Omental fat pad (tissue), 4 donors: ENCODE data around the gene BRDT. TPM values are rescaled to one million over a fixed set of nuclear protein-coding genes. Genes with fewer than 3 reads are reported as not detected.

Experiments used
- ATAC-seq: fragments of 150-250 bp; one replicate; pipeline ENCODE4 v1.9.1; 2016; ENCODE audit warnings: mild to moderate bottlenecking, moderate library complexity; ENCODE audit not compliant: low FRiP score
- DNase-seq: peaks from one replicate; pipeline ENCODE4 v3.0.0-alpha.2; 2019; ENCODE audit warnings: low spot score
- total RNA-seq, 4 donors: library from RNA; depleted of rRNA; stranded (reverse); fragments of >200 nt; gene quantifications; one replicate each; pipeline ENCODE4 v1.1.0, GENCODE V29; 2016
- TF ChIP-seq, protein P1 (sequence below), 3 donors: fragments of 450-650 bp; IDR thresholded peaks; one replicate each; pipeline ENCODE4 v1.5.1; 2016 to 2017; ENCODE audit warnings: antibody characterized with exemption in 3 of 3, mild to moderate bottlenecking in 3 of 3, moderate library complexity in 2 of 3

The BRDT gene
- total RNA-seq, 4 donors from 2014 or later = 2.8 TPM; not detected in 3

GRCh38 chr1:91919962-91920361 lies 29.2 kb upstream of the BRDT start:
- ATAC-seq = no peak
- TF ChIP-seq, protein P1, sequence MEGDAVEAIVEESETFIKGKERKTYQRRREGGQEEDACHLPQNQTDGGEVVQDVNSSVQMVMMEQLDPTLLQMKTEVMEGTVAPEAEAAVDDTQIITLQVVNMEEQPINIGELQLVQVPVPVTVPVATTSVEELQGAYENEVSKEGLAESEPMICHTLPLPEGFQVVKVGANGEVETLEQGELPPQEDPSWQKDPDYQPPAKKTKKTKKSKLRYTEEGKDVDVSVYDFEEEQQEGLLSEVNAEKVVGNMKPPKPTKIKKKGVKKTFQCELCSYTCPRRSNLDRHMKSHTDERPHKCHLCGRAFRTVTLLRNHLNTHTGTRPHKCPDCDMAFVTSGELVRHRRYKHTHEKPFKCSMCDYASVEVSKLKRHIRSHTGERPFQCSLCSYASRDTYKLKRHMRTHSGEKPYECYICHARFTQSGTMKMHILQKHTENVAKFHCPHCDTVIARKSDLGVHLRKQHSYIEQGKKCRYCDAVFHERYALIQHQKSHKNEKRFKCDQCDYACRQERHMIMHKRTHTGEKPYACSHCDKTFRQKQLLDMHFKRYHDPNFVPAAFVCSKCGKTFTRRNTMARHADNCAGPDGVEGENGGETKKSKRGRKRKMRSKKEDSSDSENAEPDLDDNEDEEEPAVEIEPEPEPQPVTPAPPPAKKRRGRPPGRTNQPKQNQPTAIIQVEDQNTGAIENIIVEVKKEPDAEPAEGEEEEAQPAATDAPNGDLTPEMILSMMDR (IDR thresholded peaks at IDR 0.05) = no peak
- DNase-seq = no peak

- no peak for DNase-seq
- no peak for ATAC-seq
- TF ChIP-seq, protein P1 (IDR thresholded peaks at IDR 0.05) = no peak
These were observed 25.1 kb upstream of the BRDT start for GRCh38 chr1:91924146-91924545.

DNA sequence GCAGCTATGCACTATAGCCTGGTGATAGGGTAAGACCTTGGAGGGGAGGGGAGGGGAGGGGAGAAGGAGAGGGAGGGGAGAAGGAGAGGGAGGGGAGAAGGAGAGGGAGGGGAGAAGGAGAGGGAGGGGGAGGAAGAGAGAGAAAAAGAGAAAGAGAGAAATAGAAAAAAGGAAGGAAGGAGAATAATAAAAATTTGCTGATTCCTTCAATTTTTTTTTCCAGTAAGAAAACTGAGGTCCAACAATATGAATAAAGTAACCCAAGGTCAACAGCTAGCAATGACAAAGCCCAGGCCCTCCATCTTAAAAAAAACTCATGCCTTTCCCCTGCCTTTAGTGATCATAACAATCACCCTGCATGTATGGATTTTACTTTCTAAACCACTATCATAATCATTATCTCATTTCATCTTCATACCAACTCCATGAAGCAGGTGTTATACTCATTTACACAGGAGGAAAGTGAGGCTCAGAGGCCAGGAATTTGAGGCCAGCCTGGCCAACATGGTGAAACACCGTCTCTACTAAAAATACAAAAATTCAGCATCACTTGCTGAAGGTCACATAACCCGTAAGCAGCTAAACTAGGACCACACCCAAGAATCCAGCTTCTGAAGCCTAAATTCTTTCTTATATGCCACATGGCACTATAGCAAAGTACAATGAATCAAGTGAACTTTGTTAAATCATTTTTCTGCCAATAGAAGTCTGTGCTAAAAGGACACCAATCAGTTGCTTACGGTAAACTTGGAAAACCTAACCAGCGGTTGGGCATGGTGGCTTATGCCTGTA lies 23.4 kb upstream of the BRDT start:
- TF ChIP-seq, protein P1 (IDR thresholded peaks at IDR 0.05) = no peak
- DNase-seq = no peak
- no peak for ATAC-seq

- DNase-seq = no peak
- no peak for ATAC-seq
- TF ChIP-seq, protein P1 (IDR thresholded peaks at IDR 0.05) = no peak
These were observed 21.2 kb upstream of the BRDT start for GRCh38 chr1:91928026-91928425.

DNA sequence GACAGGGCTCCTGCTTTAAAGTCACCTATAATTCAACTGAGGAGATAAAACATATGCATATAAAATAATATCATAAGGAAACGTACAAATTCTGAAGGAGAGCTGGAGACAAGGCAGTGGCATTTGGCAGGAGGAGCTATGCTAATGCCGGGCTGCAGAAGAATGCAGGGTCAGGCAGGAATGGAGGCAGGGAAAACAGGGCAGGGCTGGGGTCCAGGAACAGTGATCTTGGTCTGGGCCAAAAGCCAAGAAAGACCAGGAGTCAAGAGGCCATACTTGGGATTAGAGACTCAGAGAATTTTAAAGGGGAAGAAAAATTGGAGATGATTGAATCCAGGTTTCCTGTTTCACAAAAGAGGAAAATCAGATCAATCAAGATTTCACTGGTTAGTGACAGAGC lies 20.0 kb upstream of the BRDT start:
- TF ChIP-seq, protein P1 (IDR thresholded peaks at IDR 0.05) = no peak

DNA sequence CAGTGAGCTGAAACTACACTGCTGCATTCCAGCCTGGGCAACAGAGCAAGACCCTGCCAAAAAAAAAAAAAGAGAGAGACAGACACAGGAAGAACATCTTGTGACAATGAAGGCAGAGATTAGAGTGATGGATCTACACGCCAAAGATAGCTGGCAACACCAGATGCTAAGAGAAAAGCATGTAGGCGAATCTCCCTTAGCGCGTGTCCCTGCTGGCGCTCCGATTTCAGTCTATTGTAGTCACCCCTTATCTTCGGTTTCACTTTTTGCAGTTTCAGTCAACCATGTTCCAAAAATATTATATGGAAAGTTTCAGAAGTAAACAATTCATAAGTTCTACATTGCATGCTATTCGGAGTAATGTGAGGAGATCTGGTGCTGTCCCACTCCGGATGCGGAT lies 11.6 kb upstream of the BRDT start:
- DNase-seq (no peak), ATAC-seq (no peak)
- TF ChIP-seq, protein P1 (IDR thresholded peaks at IDR 0.05) = no peak

More for the DNA sequence above, 20.0 kb upstream of the BRDT start:
- ATAC-seq = no peak
- no peak for DNase-seq

DNA sequence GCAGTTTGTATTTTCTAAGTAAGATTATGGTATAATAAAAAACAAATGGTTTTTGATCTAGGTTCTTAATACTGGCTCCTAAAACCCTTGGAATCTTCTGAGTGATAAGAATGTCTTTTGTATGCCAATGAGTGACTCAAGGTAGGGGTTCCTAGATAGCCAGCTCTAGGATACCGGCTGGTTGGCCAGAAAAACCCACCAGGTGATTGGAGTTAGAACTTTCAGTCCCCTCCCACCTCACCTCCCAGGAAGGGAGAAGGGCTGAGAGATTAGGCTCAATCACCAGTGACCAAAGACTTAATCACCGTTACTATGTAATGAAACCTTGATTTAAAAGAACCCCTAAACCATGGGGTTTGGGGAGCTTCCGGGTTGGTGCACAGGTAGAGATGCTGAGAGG lies 8.7 kb upstream of the BRDT start:
- ATAC-seq (no peak), DNase-seq (no peak)
- TF ChIP-seq, protein P1 (IDR thresholded peaks at IDR 0.05) = no peak
